ENCODE data around the gene UNKL. TPM values are rescaled to one million over a fixed set of nuclear protein-coding genes. Genes with fewer than 3 reads are reported as not detected.

The UNKL gene
- total and polyA plus RNA-seq, 8 donors: 4.8 to 75.0 (median 28.2) TPM

GRCh38 chr16:1403733-1404132 lies 10.8 kb downstream of the UNKL start:
- H3K36me3 ChIP-seq: peaks cover 44 to 84% (median 80%) of the 10 kb centered on the region in 4 donors
- no peaks in the 10 kb centered on the region for H3K27me3 ChIP-seq
- TF ChIP-seq POLR2AphosphoS5 (IDR thresholded peaks at IDR 0.05) (no peak), POLR2A (IDR thresholded peaks at IDR 0.05) (no peak), EP300 (IDR thresholded peaks at IDR 0.05) (no peak)
- TF ChIP-seq, protein P1, sequence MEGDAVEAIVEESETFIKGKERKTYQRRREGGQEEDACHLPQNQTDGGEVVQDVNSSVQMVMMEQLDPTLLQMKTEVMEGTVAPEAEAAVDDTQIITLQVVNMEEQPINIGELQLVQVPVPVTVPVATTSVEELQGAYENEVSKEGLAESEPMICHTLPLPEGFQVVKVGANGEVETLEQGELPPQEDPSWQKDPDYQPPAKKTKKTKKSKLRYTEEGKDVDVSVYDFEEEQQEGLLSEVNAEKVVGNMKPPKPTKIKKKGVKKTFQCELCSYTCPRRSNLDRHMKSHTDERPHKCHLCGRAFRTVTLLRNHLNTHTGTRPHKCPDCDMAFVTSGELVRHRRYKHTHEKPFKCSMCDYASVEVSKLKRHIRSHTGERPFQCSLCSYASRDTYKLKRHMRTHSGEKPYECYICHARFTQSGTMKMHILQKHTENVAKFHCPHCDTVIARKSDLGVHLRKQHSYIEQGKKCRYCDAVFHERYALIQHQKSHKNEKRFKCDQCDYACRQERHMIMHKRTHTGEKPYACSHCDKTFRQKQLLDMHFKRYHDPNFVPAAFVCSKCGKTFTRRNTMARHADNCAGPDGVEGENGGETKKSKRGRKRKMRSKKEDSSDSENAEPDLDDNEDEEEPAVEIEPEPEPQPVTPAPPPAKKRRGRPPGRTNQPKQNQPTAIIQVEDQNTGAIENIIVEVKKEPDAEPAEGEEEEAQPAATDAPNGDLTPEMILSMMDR (IDR thresholded peaks at IDR 0.05): no peak
- no peak for DNase-seq
- 82 to 92% (median 91%) methylated on average over 14 of the region's 14 CpGs for WGBS, 5 donors
- H3K27ac ChIP-seq: no peak overlapping the region
- intact Hi-C loops (cut with DNase I; ENCODE audit: low total_unique reads): no loop called here
- H3K4me1 ChIP-seq: peaks cover 5 to 17% (median 16%) of the 10 kb centered on the region in 4 donors
- no peak overlapping the region for H3K4me3 ChIP-seq
- H3K9me3 ChIP-seq: no peaks in the 10 kb centered on the region

DNA sequence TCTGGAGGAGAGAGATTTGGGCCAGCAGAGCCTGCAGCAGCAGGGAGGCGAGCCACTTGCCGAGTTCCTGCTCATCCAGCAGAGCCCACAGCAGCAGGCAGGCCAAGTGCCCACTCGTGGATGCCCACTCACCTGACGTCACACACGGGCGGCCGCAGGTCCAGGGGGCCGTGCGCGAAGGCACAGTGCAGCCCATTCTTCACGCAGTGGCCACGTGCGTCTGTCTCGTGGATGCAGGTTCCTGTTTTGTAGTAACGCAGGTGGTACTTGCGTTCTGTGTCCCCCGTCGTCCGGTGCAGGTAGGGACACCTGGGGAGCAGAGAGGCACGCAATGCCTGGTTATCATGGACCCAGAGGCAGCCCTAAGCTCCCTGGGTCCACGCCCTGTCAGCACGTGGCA lies 11.5 kb downstream of the UNKL start:
- no peaks in the 10 kb centered on the region for H3K9me3 ChIP-seq
- no peaks in the 10 kb centered on the region for H3K27me3 ChIP-seq
- H3K4me1 ChIP-seq: peaks cover 0 to 10% (median 9%) of the 10 kb centered on the region in 4 donors
- TF ChIP-seq, protein P1 (IDR thresholded peaks at IDR 0.05): no peak
- TF ChIP-seq POLR2AphosphoS5 (IDR thresholded peaks at IDR 0.05) (no peak), POLR2A (IDR thresholded peaks at IDR 0.05) (no peak)
- no peak overlapping the region for H3K27ac ChIP-seq
- H3K4me3 ChIP-seq: no peak overlapping the region
- peaks cover 50 to 91% (median 87%) of the 10 kb centered on the region in 4 donors for H3K36me3 ChIP-seq
- DNase-seq: no peak
- intact Hi-C loops (cut with DNase I; ENCODE audit: low total_unique reads): no loop called here
- 91 to 94% (median 93%) methylated on average over 15 to 22 of the region's 22 CpGs for WGBS, 5 donors

DNA sequence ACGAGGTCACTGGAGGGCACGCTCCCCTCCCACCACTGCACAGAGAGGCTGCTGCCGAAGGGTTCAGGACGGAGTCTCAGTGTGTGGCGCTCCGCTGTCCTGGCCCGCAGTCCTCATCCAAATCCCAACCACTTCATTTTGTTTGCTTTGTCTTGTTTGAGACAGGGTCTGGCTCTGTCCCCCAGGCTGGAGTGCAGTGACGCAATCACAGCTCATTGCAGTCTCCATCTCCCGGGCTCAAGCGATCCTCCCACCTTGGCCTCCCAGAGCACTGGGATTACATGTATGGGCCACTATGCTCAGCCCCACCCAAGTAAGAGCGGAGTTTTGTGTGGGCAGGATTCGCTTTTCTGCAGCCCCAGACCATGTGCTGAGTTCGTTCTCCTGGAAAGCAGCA lies 12.7 kb downstream of the UNKL start:
- peaks cover 56 to 92% (median 92%) of the 10 kb centered on the region in 4 donors for H3K36me3 ChIP-seq
- no peaks in the 10 kb centered on the region for H3K4me1 ChIP-seq

GRCh38 chr16:1401061-1401757 lies 13.3 kb downstream of the UNKL start:
- Histone ChIP-seq H3K4me1 (no peaks in the 10 kb centered on the region), H3K27me3 (no peaks in the 10 kb centered on the region), H3K4me3 (no peak overlapping the region), H3K27ac (no peak overlapping the region), H3K36me3 (peaks cover 59 to 92% (median 91%) of the 10 kb centered on the region in 4 donors), H3K9me3 (no peaks in the 10 kb centered on the region)
- intact Hi-C loops (cut with DNase I; ENCODE audit: low total_unique reads): no loop called here
- 87 to 94% (median 92%) methylated on average over 15 to 29 of the region's 29 CpGs for WGBS, 5 donors
- TF ChIP-seq EP300 (IDR thresholded peaks at IDR 0.05): no peak
- no peak for TF ChIP-seq POLR2A (IDR thresholded peaks at IDR 0.05)
- no peak for TF ChIP-seq POLR2AphosphoS5 (IDR thresholded peaks at IDR 0.05)
- TF ChIP-seq, protein P1 (IDR thresholded peaks at IDR 0.05): no peak
- DNase-seq: no peak

More for the DNA sequence above, 12.7 kb downstream of the UNKL start:
- H3K27ac ChIP-seq: no peak overlapping the region
- WGBS, 5 donors: 92 to 97% (median 94%) methylated on average over 11 to 13 of the region's 13 CpGs
- no peaks in the 10 kb centered on the region for H3K27me3 ChIP-seq
- no peak overlapping the region for H3K4me3 ChIP-seq
- no peaks in the 10 kb centered on the region for H3K9me3 ChIP-seq
- no peak for TF ChIP-seq EP300 (IDR thresholded peaks at IDR 0.05)
- TF ChIP-seq POLR2A (IDR thresholded peaks at IDR 0.05): no peak
- no peak for TF ChIP-seq POLR2AphosphoS5 (IDR thresholded peaks at IDR 0.05)
- TF ChIP-seq, protein P1 (IDR thresholded peaks at IDR 0.05): no peak
- DNase-seq: no peak
- intact Hi-C loops (cut with DNase I; ENCODE audit: low total_unique reads): no loop called here
